ENCODE data around the gene FNIP2. TPM values are rescaled to one million over a fixed set of nuclear protein-coding genes. Genes with fewer than 3 reads are reported as not detected.
"Not testable (repeated sequence)": the region's sequence is repeated elsewhere in the genome, so short reads cannot be mapped to it uniquely, and the experiment has no call there.

Gene FNIP2
- total and polyA plus RNA-seq, 10 of the 15 experiments (the other 5 are each of a cell fraction or from before 2014, with no cell fraction given), result 0.03 to 0.38 (median 0.15) TPM

- WGBS (ENCODE audit: insufficient coverage, insufficient replicate concordance, low lambda C conversion rate, missing lambda C conversion rate), result 0% methylated on average over 1 of the region's 1 CpG
- POLR2A ChIA-PET, result interaction anchor here (1.2 to 1.6 kb wide), 2 partner anchors 12 to 13 kb away, joined by 3 to 4 read pairs; no protein-coding TSS in a partner anchor
- Histone ChIP-seq H3K4me1 (ENCODE audit: control insufficient read depth, insufficient read depth, low read length) (no peaks in the 10 kb centered on the region), H3K9ac (ENCODE audit: control insufficient read depth, insufficient read depth, low read length) (no peak overlapping the region), H3K9me3 (replicated peaks; ENCODE audit: control insufficient read depth, insufficient read depth, low read length) (no peaks in the 10 kb centered on the region; the same call in 2 of the 3 replicates), H4K20me1 (ENCODE audit: control insufficient read depth, insufficient read depth) (no peaks in the 10 kb centered on the region), H3K79me2 (ENCODE audit: control insufficient read depth, insufficient read depth, low read length) (peaks cover 5% of the 10 kb centered on the region; the same call in 1 of the 2 replicates), H3K27me3 (replicated peaks in 1 of 2; ENCODE audit: control insufficient read depth in 2 of 2, insufficient read depth in 2 of 2, low read length in 1 of 2) (no peaks in the 10 kb centered on the region), H3K36me3 (ENCODE audit: control insufficient read depth in 2 of 2, insufficient read depth in 2 of 2, low read length in 1 of 2) (no peaks in the 10 kb centered on the region), H3K4me2 (ENCODE audit: control insufficient read depth, insufficient read depth) (no peak overlapping the region), H2AFZ (ENCODE audit: control insufficient read depth, low read depth, low read length) (no peak overlapping the region), H3K27ac (ENCODE audit: control insufficient read depth, insufficient read depth) (no peak overlapping the region), H3K4me3 (no peak overlapping the region)
- TF ChIP-seq SREBF2 (IDR thresholded peaks at IDR 0.05; ENCODE audit: low read length) (no peak), HDAC6 (IDR thresholded peaks at IDR 0.05; ENCODE audit: unreplicated experiment) (no peak), BHLHE40 (IDR thresholded peaks at IDR 0.05; ENCODE audit: borderline replicate concordance in 1 of 2, low read depth in 2 of 2, low read length in 1 of 2) (no peak), KAT2A (conservative IDR thresholded peaks at IDR 0.05; ENCODE audit: control insufficient read depth, low read depth, low read length) (no peak)
- ATAC-seq, result no peak
- RAD21 ChIA-PET (ENCODE audit: unreplicated experiment), result interaction anchor here (1.1 kb wide), 1 partner anchor 11 kb away, joined by 5 read pairs; no protein-coding TSS in a partner anchor
- intact Hi-C loops (cut with micrococcal nuclease; ENCODE audit: unreplicated experiment), result no loop called here
- no peak for FAIRE-seq
- SMC1A ChIA-PET (ENCODE audit: uncharacterized antibody, unreplicated experiment), result interaction anchor here (0.5 to 14.1 kb wide), 4 partner anchors 10 to 551 kb away, joined by 3 to 291 read pairs (median 4); no protein-coding TSS in a partner anchor
- CTCF ChIA-PET, result no interaction called here
- no peak for DNase-seq (ENCODE audit: low read depth, low spot score)
- BruUV-seq (replicated peaks), result no TSS peak
- in situ Hi-C loops (cut with MboI), result no loop called here
Observed at GRCh38 chr4:158793021-158793420, 24.2 kb downstream of the FNIP2 start.

- H3K9ac ChIP-seq (ENCODE audit: control insufficient read depth, insufficient read depth, low read length); in situ Hi-C loops (cut with MboI); DNase-seq (ENCODE audit: low read depth, low spot score); H3K36me3 ChIP-seq (ENCODE audit: control insufficient read depth in 2 of 2, insufficient read depth in 2 of 2, low read length in 1 of 2); H3K4me3 ChIP-seq; ATAC-seq; H3K4me1 ChIP-seq (ENCODE audit: control insufficient read depth, insufficient read depth, low read length); H2AFZ ChIP-seq (ENCODE audit: control insufficient read depth, low read depth, low read length); H4K20me1 ChIP-seq (ENCODE audit: control insufficient read depth, insufficient read depth); H3K27me3 ChIP-seq (replicated peaks in 1 of 2; ENCODE audit: control insufficient read depth in 2 of 2, insufficient read depth in 2 of 2, low read length in 1 of 2); H3K27ac ChIP-seq (ENCODE audit: control insufficient read depth, insufficient read depth); CTCF ChIA-PET; H3K79me2 ChIP-seq (ENCODE audit: control insufficient read depth, insufficient read depth, low read length); intact Hi-C loops (cut with micrococcal nuclease; ENCODE audit: unreplicated experiment); BruUV-seq (replicated peaks); H3K9me3 ChIP-seq (replicated peaks; ENCODE audit: control insufficient read depth, insufficient read depth, low read length); H3K4me2 ChIP-seq (ENCODE audit: control insufficient read depth, insufficient read depth): not testable (repeated sequence)
- SMC1A ChIA-PET (ENCODE audit: uncharacterized antibody, unreplicated experiment), result interaction anchor here (0.5 to 14.1 kb wide), 3 partner anchors 11 to 551 kb away, joined by 3 to 291 read pairs (median 4); no protein-coding TSS in a partner anchor
- 89% methylated on average over 1 of the region's 1 CpG for WGBS (ENCODE audit: insufficient coverage, insufficient replicate concordance, low lambda C conversion rate, missing lambda C conversion rate)
- RAD21 ChIA-PET (ENCODE audit: unreplicated experiment), result interaction anchor here (1.1 kb wide), 1 partner anchor 11 kb away, joined by 5 read pairs; no protein-coding TSS in a partner anchor
- peak; percentile 83 for FAIRE-seq
- POLR2A ChIA-PET, result interaction anchor here (1.2 to 1.6 kb wide), 2 partner anchors 11 to 13 kb away, joined by 3 to 4 read pairs; no protein-coding TSS in a partner anchor
Observed at GRCh38 chr4:158793430-158793829, 24.6 kb downstream of the FNIP2 start.

All from GM12878 (cell line).